Putamen (tissue), 1 donor: ENCODE data around the gene DDA1.
A peak's percentile ranks its signal among the peaks of the same experiment; 100 is the strongest.

Source experiments
- DNase-seq: peaks from one replicate; pipeline ENCODE4 v3.0.0-alpha.2; 2016; ENCODE audit warnings: low spot score

DDA1 gene

GRCh38 chr19:17329366-17330261, 20.3 kb downstream of the DDA1 start:
- DNase-seq, result no peak

DNA sequence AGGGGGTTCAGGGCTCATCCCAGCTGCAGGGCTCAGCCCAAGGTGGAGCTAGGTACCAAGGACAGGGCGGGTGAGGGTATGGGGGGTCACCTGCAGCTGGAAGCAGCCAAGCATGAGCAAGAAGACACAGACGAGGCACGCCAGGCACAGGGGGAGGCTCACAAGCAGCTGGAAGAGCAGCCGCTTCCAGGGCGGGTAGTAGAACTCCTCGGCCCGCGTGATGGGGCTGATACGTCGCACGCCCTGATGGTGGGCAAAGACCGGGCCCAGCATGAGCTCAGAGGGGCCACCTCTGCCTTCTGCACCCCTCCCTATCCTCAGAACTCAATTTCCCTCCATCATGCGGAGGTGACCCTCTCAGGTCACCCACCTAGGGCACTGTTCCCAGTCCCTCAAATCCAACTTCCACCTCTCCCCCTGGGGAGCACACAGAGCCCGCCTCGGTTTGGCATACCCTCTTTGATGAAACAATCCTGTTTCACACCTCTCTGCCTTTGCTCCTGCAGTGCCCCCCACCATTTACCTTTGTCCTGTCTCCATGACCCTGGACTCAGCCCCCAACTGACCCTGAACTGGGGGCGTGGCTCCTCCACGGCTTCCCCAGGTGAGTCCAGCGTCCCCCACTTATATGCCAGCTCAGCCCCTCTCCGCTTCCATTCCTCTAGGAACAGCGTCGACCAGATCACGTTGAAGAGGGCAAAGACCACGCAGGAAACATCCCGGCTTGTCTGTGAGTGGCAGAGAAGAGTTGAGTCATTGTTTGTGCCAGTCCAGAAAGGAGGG, 21.1 kb downstream of the DDA1 start:
- DNase-seq, result no peak

DNA sequence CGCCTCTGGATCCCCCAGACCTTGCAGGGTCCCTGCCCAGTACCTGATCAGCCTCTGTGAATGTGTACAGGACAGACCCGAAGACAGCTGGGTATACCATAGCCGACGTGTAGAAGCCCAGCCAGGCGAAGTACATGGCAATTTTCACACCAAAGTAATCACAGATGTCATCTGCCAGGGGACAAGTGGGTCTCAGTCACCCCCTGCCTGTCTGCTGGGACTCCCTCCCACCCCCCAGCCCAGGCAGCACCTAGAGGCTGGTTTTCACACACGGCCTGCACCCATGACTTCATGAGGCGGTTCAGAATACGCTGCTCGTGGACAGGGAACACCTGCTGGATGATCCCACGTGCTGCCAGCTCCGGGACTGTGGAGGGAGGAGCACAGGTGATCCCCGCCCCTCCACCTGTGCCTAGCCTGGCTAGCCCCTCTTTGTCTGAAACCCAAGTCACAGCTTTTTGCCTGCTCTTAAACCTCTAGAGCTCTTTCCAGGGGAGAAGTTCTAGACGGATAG, 21.7 kb downstream of the DDA1 start:
- no peak for DNase-seq

GRCh38 chr19:17332360-17332676, 23.0 kb downstream of the DDA1 start:
- DNase-seq, result no peak

GRCh38 chr19:17332677-17333581, 23.6 kb downstream of the DDA1 start:
- no peak for DNase-seq

- DNase-seq, result no peak
Observed at GRCh38 chr19:17333611-17334413, 24.4 kb downstream of the DDA1 start.

- DNase-seq, result peak; percentile 95
Observed at GRCh38 chr19:17334414-17335409, 25.3 kb downstream of the DDA1 start, which contains the start of gene ANO8. Gene ANO8 (minus strand): TSS chr19:17334855. CDS start chr19:17334670, 185 bp downstream.

DNA sequence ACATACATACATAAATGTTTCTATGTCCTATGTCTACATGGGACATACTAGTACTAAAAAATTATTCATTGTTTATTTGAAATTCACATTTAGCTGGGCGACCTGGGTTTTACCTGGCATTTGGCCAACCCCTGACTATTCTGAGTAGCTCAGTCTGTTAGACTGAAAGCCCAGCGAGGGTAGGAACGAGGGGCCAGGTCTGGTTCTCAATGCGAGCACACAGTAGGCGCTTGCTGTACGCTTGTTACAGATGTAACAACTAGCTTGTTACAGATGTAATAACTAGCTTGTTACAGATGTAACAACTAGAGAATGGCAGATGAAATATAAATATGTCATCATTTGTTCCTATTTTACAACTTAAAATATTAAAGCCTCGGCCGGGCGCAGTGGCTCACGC, 26.2 kb downstream of the DDA1 start:
- no peak for DNase-seq

GRCh38 chr19:17336872-17337674, 27.7 kb downstream of the DDA1 start, which contains the start of gene GTPBP3:
Gene GTPBP3 (plus strand): TSS chr19:17337553. CDS start chr19:17337612, 59 bp downstream.
- DNase-seq, result peak; percentile 99

DNA sequence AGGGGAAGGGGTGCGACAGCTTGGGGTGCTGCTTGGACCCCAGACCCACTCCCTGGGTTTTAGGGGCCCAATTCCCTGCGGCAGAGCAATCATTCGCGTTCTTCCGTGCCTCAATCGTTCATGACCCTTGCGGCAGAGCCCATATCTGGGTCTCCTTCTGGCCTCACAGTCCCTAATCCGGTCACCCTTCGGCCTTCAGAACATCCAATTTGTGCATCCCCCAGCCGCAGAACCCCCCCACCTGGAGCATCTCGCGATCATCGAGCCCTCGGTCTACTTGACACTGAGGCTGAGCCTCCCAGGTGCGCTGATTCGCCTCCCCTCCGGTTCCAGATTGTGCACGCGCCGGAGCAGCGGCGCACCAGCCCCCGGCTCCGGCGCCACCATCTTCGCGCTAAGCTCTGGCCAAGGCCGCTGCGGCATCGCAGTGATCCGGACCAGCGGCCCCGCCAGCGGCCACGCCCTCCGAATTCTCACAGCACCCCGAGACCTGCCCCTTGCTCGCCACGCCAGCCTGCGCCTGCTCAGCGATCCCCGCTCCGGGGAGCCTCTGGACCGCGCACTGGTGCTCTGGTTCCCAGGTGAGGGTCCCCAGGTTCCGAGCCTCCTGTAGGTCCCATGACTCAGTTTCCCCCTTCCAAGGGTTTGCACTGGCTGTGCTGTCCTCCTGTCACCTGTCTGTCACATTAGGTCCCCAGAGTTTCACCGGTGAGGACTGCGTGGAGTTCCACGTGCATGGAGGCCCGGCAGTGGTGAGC, 28.5 kb downstream of the DDA1 start:
- DNase-seq, result no peak

DNA sequence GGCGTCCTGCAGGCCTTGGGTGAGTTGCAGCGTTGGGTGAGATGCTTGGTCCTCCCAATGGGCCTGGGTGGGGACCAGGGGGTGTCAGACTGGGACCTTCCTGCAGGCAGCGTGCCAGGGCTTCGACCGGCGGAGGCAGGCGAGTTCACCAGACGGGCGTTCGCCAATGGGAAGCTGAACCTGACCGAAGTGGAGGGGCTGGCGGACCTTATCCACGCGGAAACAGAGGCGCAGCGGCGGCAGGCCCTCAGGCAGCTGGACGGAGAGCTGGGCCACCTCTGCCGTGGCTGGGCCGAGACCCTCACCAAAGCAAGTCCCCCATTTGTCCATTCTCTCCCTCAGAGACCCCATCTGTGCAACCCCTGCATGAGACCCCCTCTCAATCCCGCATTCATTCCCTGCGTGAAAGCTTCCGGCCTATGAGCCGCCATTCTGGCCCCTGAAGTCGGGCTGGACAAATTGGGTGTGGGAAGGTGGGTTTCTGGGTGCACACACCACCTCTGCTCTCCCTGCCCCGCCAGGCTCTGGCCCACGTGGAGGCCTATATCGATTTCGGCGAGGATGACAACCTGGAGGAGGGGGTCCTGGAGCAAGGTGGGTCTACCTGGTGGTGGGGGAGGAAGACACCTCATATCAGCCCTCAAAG, 29.2 kb downstream of the DDA1 start:
- no peak for DNase-seq

DNA sequence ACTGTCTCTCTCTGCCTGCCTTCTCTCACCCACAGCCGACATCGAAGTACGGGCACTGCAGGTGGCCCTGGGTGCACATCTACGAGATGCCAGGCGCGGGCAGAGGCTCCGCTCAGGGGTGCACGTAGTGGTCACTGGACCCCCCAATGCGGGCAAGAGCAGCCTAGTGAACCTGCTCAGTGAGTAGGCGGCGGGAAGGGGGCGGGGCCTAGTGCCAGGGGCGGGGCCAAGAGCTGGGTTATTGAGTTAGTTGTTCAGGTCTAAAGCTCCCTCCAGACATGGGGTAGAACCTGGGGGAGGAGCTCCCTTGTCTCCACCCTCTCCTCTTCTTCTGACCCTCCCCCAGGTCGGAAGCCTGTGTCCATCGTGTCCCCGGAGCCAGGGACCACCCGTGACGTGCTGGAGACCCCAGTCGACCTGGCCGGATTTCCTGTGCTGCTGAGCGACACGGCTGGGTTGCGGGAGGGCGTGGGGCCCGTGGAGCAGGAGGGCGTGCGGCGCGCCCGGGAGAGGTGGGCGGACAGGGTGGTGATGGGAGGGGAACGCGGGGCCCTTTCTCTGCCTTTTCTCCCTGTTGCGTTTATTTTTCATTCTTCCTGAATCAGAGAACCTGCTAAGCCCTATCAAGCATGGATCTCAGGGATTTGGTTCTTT, 29.9 kb downstream of the DDA1 start:
- no peak for DNase-seq

GRCh38 chr19:17340302-17340870, 31.0 kb downstream of the DDA1 start:
- DNase-seq, result no peak

DNA sequence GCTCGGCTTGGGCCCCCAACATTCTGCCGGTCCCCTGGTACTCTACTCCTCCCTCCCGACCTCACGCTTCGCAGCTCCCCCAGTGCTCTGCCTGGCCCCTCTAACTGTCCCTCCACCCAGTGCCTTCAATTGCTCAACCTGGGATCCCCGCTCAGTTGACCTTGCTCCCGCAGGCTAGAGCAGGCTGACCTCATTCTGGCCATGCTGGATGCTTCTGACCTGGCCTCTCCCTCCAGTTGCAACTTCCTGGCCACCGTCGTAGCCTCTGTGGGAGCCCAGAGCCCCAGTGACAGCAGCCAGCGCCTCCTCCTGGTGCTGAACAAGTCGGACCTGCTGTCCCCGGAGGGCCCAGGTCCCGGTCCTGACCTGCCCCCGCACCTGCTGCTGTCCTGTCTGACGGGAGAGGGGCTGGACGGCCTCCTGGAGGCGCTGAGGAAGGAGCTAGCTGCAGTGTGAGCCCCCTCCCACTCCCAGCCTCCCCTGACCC, 31.6 kb downstream of the DDA1 start:
- DNase-seq, result no peak

DNA sequence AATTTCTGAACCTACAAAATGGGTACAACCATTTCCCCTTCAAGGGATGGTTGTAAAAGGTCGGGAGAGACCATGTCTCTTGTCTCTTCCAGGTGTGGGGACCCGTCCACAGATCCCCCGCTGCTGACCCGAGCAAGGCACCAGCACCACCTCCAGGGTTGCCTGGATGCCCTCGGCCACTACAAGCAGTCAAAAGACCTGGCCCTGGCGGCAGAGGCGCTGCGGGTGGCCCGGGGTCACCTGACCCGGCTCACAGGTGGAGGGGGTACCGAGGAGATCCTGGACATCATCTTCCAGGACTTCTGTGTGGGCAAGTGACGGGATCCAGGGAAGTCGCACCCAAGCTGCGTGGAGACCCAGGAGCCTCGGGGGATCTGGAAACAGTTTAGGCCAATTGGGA, 32.0 kb downstream of the DDA1 start:
- no peak for DNase-seq

DNA sequence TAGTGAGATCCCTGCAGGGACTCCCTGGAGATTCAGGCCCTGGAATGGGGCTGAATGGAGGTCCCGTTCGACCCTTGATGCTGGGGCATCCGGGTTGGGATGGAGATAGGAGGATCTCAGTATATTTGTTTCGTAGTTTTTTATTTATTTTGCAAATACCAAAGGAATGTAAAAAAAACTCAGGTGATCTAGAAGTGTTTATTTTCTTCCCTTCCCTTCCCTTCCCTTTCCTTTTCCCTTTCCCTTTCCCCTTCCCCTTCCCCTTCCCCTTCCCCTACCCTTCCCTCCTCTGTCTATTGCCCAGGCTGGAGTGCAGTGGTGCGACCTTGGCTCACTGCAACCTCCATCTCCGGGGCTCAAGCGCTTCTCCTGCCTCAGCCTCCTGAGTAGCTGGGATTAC, 32.5 kb downstream of the DDA1 start:
- DNase-seq, result no peak
